ENCODE results near the gene MTNR1A.

- TF ChIP-seq MAX (IDR thresholded peaks at IDR 0.05) (no peak), CEBPB (IDR thresholded peaks at IDR 0.05) (no peak), ZBTB7A (IDR thresholded peaks at IDR 0.05; ENCODE audit: low read depth) (no peak), TAF1 (IDR thresholded peaks at IDR 0.05; ENCODE audit: low read depth) (no peak)
Observed at GRCh38 chr4:186604124-186604807, 48.9 kb upstream of the MTNR1A start.
